Astrocyte of the spinal cord (primary cell): Measurements from ENCODE around the gene OR1A1.
"Not testable (repeated sequence)": the region's sequence is repeated elsewhere in the genome, so short reads cannot be mapped to it uniquely, and the experiment has no call there.

Experiments used
- DNase-seq: peaks from one replicate; pipeline ENCODE4 v3.0.0; 2011; ENCODE audit warnings: low read depth, low spot score
- H3K4me3 ChIP-seq: 2 replicates; pipeline ENCODE4 v1.5.1; 2011; ENCODE audit warnings: low read depth, mild to moderate bottlenecking, low read length, moderate library complexity
- in situ Hi-C: cut with HindIII; loops from 2 replicates; pipeline ENCODE4 v1.10.0; 2017; ENCODE audit warnings: low sequenced_read_pairs
- TF ChIP-seq, protein P1 (sequence below): IDR thresholded peaks from 2 replicates; pipeline ENCODE4 v1.5.1; 2012; ENCODE audit warnings: low read depth, mild to moderate bottlenecking, low read length, inconsistent platforms

OR1A1 gene

DNA sequence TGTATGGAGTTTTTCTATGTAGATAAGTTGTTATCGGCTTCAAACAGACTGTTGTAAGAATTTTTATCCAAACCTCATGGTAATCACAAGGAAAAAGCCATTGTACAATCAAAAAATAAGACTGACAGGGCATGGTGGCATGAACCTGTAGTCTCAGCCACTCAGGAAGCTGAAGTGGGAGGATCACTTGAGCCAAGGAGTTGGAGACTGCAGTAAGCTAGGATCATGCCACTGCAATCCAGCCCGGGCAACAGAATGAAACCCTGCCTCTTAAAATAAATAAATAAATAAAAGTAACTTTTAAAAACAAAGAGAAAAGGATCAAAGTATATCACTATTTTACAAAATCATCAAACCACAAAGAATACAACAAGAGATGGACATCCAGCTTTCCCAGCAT lies 14.4 kb downstream of the OR1A1 start:
- no peak for DNase-seq

DNA sequence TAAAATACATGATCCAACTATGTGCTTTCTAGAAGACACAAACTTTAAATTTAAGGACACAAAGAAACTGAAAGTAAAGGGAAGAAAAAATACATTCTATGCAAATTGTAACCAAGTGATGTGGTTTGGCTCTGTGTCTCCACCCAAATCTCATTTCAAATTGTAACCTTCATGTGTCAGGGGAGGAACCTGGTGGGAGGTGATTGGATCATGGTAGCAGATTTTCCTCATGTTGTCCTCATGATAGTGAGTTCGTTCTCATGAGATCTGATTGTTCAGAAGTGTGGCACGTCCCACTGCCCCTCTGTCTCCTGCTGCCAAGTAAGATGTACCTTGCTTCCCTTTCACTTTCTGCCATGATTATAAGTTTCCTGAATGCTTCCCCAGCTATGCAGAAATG lies 15.0 kb downstream of the OR1A1 start:
- TF ChIP-seq, protein P1, sequence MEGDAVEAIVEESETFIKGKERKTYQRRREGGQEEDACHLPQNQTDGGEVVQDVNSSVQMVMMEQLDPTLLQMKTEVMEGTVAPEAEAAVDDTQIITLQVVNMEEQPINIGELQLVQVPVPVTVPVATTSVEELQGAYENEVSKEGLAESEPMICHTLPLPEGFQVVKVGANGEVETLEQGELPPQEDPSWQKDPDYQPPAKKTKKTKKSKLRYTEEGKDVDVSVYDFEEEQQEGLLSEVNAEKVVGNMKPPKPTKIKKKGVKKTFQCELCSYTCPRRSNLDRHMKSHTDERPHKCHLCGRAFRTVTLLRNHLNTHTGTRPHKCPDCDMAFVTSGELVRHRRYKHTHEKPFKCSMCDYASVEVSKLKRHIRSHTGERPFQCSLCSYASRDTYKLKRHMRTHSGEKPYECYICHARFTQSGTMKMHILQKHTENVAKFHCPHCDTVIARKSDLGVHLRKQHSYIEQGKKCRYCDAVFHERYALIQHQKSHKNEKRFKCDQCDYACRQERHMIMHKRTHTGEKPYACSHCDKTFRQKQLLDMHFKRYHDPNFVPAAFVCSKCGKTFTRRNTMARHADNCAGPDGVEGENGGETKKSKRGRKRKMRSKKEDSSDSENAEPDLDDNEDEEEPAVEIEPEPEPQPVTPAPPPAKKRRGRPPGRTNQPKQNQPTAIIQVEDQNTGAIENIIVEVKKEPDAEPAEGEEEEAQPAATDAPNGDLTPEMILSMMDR, result no peak
- DNase-seq, result no peak
- in situ Hi-C loops, result no loop called here
- H3K4me3 ChIP-seq, result no peak overlapping the region

More for the DNA sequence above, 14.4 kb downstream of the OR1A1 start:
- TF ChIP-seq, protein P1, result no peak
- in situ Hi-C loops, result no loop called here
- no peak overlapping the region for H3K4me3 ChIP-seq

- in situ Hi-C loops, H3K4me3 ChIP-seq, DNase-seq: not testable (repeated sequence)
These were observed 17.4 kb downstream of the OR1A1 start for GRCh38 chr17:3224721-3225352.

GRCh38 chr17:3232300-3232699 lies 24.8 kb downstream of the OR1A1 start:
- in situ Hi-C loops, DNase-seq, H3K4me3 ChIP-seq: not testable (repeated sequence)

DNA sequence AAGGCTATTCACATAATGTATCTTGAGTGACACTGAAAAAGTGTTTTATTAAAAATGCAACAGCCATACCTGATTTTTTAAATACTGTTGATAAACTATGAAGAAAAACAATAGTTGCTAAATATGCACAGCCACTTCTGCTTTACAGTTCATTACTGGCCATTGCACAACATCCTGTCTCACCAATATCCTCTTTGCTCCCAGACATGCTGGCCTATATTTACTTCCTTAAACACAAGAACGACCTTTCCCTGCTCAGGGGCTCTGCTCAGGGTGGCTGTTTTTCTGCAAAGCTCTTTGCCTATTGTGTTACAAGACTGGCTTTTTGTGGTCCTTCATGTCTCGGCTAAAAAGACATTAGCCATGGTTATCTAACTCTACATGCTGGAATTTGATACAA lies 31.2 kb downstream of the OR1A1 start:
- DNase-seq, in situ Hi-C loops: not testable (repeated sequence)

DNA sequence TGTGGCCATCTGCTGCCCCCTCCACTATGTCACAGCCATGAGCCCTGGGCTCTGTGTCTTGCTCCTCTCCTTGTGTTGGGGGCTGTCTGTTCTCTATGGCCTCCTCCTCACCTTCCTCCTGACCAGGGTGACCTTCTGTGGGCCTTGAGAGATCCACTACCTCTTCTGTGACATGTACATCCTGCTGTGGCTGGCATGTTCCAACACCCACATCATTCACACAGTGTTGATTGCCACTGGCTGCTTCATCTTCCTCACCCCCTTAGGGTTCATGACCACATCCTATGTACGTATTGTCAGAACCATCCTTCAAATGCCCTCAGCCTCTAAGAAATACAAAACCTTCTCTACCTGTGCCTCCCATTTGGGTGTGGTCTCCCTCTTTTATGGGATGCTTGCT lies 33.6 kb downstream of the OR1A1 start:
- in situ Hi-C loops, H3K4me3 ChIP-seq, DNase-seq: not testable (repeated sequence)

More for the DNA sequence above, 31.2 kb downstream of the OR1A1 start:
- H3K4me3 ChIP-seq, result not testable (repeated sequence)

DNA sequence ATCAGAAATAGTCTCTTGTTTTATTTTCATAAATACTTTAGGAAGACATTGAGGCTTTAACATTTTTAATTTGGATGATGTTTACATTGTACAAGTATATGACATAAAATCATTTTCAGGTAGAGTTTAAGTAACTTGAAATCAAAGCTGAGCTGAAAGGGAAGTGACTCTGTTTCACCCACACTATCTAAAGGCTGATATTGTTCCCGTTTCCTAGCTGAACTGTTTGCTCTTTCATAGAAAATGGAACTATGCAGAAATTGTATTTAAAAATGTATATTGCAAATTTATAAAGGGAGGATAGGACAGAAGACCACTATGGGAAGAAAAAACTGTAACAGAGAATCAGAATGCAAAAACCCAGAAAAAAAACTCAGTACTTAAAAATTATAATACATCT lies 37.4 kb downstream of the OR1A1 start:
- H3K4me3 ChIP-seq, DNase-seq, in situ Hi-C loops: not testable (repeated sequence)

GRCh38 chr17:3249013-3249412 lies 41.5 kb downstream of the OR1A1 start:
- H3K4me3 ChIP-seq, DNase-seq, in situ Hi-C loops: not testable (repeated sequence)

- TF ChIP-seq, protein P1, result no peak
- in situ Hi-C loops, result no loop called here
- no peak overlapping the region for H3K4me3 ChIP-seq
- DNase-seq, result no peak
These were observed 49.1 kb downstream of the OR1A1 start for GRCh38 chr17:3256575-3256974.

GRCh38 chr17:3260163-3260562 lies 52.7 kb downstream of the OR1A1 start:
- TF ChIP-seq, protein P1, result no peak

More at GRCh38 chr17:3260163-3260562, 52.7 kb downstream of the OR1A1 start:
- no peak for DNase-seq
- in situ Hi-C loops, result no loop called here
- H3K4me3 ChIP-seq, result no peak overlapping the region
